Measurements from ENCODE around the gene COL19A1. TPM values are rescaled to one million over a fixed set of nuclear protein-coding genes. Genes with fewer than 3 reads are reported as not detected.

COL19A1 gene
- total RNA-seq, 1 donor = 1.3 TPM

GRCh38 chr6:70140496-70140895 lies 274.1 kb downstream of the COL19A1 start:
- TF ChIP-seq CTCF (IDR thresholded peaks at IDR 0.05; ENCODE audit: insufficient read depth, low read depth, low read length) = no peak
- H3K4me3 ChIP-seq (ENCODE audit: low read depth, low read length) = no peak overlapping the region
- DNase-seq (ENCODE audit: low read depth) = no peak

- DNase-seq (ENCODE audit: low read depth) = no peak
- TF ChIP-seq CTCF (IDR thresholded peaks at IDR 0.05; ENCODE audit: insufficient read depth, low read depth, low read length) = no peak
- no peak overlapping the region for H3K4me3 ChIP-seq (ENCODE audit: low read depth, low read length)
Measured at GRCh38 chr6:70142034-70142433, 275.7 kb downstream of the COL19A1 start.

DNA sequence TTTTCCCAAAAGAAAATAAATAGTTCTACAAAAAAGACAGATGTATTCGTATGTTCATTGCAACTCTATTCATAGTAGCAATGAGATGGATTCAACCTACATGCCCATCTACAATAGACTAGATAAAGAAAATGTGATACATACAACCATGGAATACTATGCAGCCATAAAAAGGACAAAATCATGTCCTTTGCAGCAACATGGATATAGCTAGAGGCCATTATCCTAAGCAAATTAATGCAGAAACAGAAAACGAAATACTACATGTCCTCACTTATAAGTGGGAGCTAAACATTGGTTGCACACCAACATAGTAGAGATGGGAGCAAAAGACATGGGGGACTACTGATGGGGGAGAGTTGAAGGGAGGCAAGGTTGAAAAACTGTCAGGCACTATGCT lies 278.8 kb downstream of the COL19A1 start:
- no peak for TF ChIP-seq CTCF (IDR thresholded peaks at IDR 0.05; ENCODE audit: insufficient read depth, low read depth, low read length)
- DNase-seq (ENCODE audit: low read depth) = no peak
- no peak overlapping the region for H3K4me3 ChIP-seq (ENCODE audit: low read depth, low read length)

DNA sequence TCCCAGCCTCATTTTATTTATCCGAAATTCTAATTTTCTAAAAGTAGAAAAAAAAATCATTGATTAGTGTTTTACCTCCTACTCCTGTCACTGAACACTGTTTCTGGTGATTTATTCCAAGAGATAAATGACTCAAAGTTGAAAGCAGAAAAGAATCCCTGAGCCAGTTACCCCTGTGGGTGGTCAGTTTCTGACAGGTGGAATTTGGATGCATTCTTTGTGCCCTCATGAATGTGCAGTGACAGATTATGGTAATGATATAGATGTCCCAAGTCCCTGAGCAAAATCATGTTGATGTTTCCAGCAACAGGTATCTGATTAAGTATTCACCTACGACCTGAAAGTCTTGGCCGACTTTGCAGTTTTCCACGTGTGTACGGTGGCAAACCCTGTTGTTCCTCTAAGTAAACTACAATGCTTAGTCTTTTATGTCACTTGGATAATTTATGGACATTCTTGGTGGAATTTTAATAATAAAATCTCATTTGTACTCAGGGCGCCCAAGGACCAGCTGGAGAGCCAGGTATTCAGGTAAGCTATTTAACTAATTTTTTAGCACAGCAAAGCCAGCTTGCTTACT lies 282.9 kb downstream of the COL19A1 start:
- no peak for TF ChIP-seq CTCF (IDR thresholded peaks at IDR 0.05; ENCODE audit: insufficient read depth, low read depth, low read length)
- H3K4me3 ChIP-seq (ENCODE audit: low read depth, low read length) = no peak overlapping the region
- DNase-seq (ENCODE audit: low read depth) = no peak

DNA sequence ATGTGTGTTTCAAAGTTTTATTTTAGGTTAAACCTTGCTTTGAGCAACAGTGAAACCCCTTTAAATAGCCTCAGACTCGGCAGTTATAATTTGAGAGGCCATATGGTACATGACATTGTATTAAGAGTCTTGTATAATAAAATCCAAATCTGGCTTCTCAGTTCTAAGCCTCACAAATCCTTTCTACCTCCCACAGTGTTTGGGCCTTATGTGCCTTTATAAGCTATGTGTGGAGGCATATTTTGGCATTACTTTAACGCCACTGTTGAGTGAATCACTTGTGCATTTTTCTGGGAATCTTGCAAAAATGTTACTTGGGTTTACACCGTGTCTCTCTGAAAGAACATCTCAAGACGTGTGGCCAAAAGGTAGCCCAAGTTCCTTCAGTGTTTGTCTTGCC lies 284.2 kb downstream of the COL19A1 start:
- no peak for TF ChIP-seq CTCF (IDR thresholded peaks at IDR 0.05; ENCODE audit: insufficient read depth, low read depth, low read length)
- no peak overlapping the region for H3K4me3 ChIP-seq (ENCODE audit: low read depth, low read length)
- no peak for DNase-seq (ENCODE audit: low read depth)

DNA sequence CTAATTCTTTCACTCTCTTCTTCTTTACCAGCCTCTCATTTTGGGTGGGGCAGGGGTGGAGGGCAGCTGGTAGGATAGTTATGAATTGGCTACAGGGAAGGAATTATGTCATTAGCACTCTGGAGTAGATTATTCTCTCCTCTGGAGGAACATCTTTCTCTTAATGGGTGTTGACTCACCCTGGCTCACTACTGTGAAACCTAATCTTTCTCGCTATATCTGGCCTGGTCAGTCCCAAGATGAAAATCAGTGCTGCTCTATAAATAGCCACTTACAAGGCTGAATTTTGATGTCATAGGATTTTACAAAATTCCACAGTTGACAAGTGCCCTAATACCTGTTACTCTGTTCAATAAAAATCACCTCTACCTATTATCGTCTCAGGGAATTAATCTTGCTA lies 285.3 kb downstream of the COL19A1 start:
- no peak overlapping the region for H3K4me3 ChIP-seq (ENCODE audit: low read depth, low read length)
- TF ChIP-seq CTCF (IDR thresholded peaks at IDR 0.05; ENCODE audit: insufficient read depth, low read depth, low read length) = no peak
- no peak for DNase-seq (ENCODE audit: low read depth)

GRCh38 chr6:70152786-70153185 lies 286.4 kb downstream of the COL19A1 start:
- DNase-seq (ENCODE audit: low read depth) = no peak
- TF ChIP-seq CTCF (IDR thresholded peaks at IDR 0.05; ENCODE audit: insufficient read depth, low read depth, low read length) = no peak
- no peak overlapping the region for H3K4me3 ChIP-seq (ENCODE audit: low read depth, low read length)

Measured in fibroblast of villous mesenchyme (primary cell).